Fibroblast of lung (primary cell): Measurements from ENCODE around the gene WDPCP. TPM values are rescaled to one million over a fixed set of nuclear protein-coding genes. Genes with fewer than 3 reads are reported as not detected.

Experiments
- DNase-seq, 2 donors: peaks; one replicate each; pipeline versions ENCODE4 v3.0.0 to v3.0.0-alpha.2; 2010; ENCODE audit warnings: low read depth in 2 of 2
- H2AFZ ChIP-seq: 2 replicates; pipeline ENCODE4 v1.5.1; 2012; ENCODE audit warnings: low read length, control low read depth, inconsistent platforms
- H3K27ac ChIP-seq: 2 replicates; pipeline ENCODE4 v1.5.1; 2011; ENCODE audit warnings: low read length, control low read depth; ENCODE audit not compliant: insufficient read depth
- H3K27me3 ChIP-seq: 2 replicates; pipeline ENCODE4 v1.5.1; 2011; ENCODE audit warnings: mild to moderate bottlenecking, low read length; ENCODE audit not compliant: control insufficient read depth, insufficient read depth
- H3K36me3 ChIP-seq: 2 replicates; pipeline ENCODE4 v1.5.1; 2011; ENCODE audit warnings: low read length; ENCODE audit not compliant: control insufficient read depth, insufficient read depth
- H3K4me1 ChIP-seq: 2 replicates; pipeline ENCODE4 v1.5.1; 2011; ENCODE audit warnings: low read length; ENCODE audit not compliant: control insufficient read depth, insufficient read depth; ENCODE audit errors: extremely low read depth
- H3K4me2 ChIP-seq: 2 replicates; pipeline ENCODE4 v1.5.1; 2011; ENCODE audit warnings: low read length, control low read depth; ENCODE audit not compliant: insufficient read depth; ENCODE audit errors: extremely low read depth
- H3K4me3 ChIP-seq, 4 experiments: fragments of 200-600 bp in 1 of 4; sonication (generic) in 1 of 4; replicated peaks in 1 of 4; 2 replicates each; pipeline ENCODE4 v1.5.1; 2011 to 2016; ENCODE audit warnings: low read length in 4 of 4, low read depth in 3 of 4, mild to moderate bottlenecking in 3 of 4, control low read depth in 2 of 4, inconsistent platforms in 1 of 4, mixed read lengths in 1 of 4; ENCODE audit not compliant: insufficient read depth in 1 of 4; ENCODE audit errors: control extremely low read depth in 1 of 4
- H3K79me2 ChIP-seq: 2 replicates; pipeline ENCODE4 v1.5.1; 2012; ENCODE audit warnings: mild to moderate bottlenecking, low read length, inconsistent platforms; ENCODE audit not compliant: control insufficient read depth, insufficient read depth
- H3K9ac ChIP-seq: 2 replicates; pipeline ENCODE4 v1.5.1; 2011; ENCODE audit warnings: mild to moderate bottlenecking, low read length, control low read depth; ENCODE audit not compliant: insufficient read depth
- H3K9me3 ChIP-seq: 2 replicates; pipeline ENCODE4 v1.5.1; 2012; ENCODE audit warnings: low read depth, low read length; ENCODE audit not compliant: control insufficient read depth, insufficient read depth
- H4K20me1 ChIP-seq: 2 replicates; pipeline ENCODE4 v1.5.1; 2011; ENCODE audit warnings: low read length; ENCODE audit not compliant: control insufficient read depth, insufficient read depth; ENCODE audit errors: extremely low read depth
- CTCF ChIP-seq, 2 donors: IDR thresholded peaks in 1 of 2; conservative IDR thresholded peaks in 1 of 2; 1 replicate in 1 of 2; 2 replicates in 1 of 2; pipeline ENCODE4 v1.5.1; 2011 to 2012; ENCODE audit warnings: low read length in 2 of 2, control low read depth in 1 of 2, inconsistent platforms in 1 of 2, low read depth in 1 of 2, mild to moderate bottlenecking in 1 of 2
- EZH2 ChIP-seq: IDR thresholded peaks from 2 replicates; pipeline ENCODE4 v1.5.1; 2012; ENCODE audit warnings: low read length, control low read depth, mild to moderate bottlenecking; ENCODE audit errors: missing control alignments
- polyA plus RNA-seq, 2 donors: library from polyadenylated mRNA; depleted of rRNA in 1 of 2; stranded (reverse) in 1 of 2; unstranded in 1 of 2; fragments of >200 nt; gene quantifications; 2 replicates each; pipeline ENCODE4 v1.2.1, GENCODE V29; 2011 to 2012; ENCODE audit warnings: missing spikeins in 1 of 2
- total RNA-seq: library from RNA; depleted of rRNA; stranded (reverse); fragments of >200 nt; gene quantifications from 2 replicates; pipeline ENCODE4 v1.2.1, GENCODE V29; 2014

Gene WDPCP
- total and polyA plus RNA-seq, 2 donors (not counting 1 experiment from before 2014, with no cell fraction given): 5.2 to 8.4 TPM

GRCh38 chr2:63622751-63623150 is 34.5 kb upstream of the WDPCP start:
- Histone ChIP-seq H3K27ac (no peak overlapping the region), H3K9ac (no peak overlapping the region), H3K4me3 (no peak overlapping the region), H3K4me1 (no peaks in the 10 kb centered on the region), H3K36me3 (no peaks in the 10 kb centered on the region), H3K4me2 (no peak overlapping the region), H3K9me3 (no peaks in the 10 kb centered on the region), H4K20me1 (no peaks in the 10 kb centered on the region), H3K27me3 (no peaks in the 10 kb centered on the region), H2AFZ (no peak overlapping the region), H3K79me2 (no peaks in the 10 kb centered on the region)
- no peak for TF ChIP-seq CTCF (conservative IDR thresholded peaks at IDR 0.05 in 1 of 2, IDR thresholded peaks at IDR 0.05 in 1 of 2; ENCODE audit: low read depth in 1 of 2, low read length in 2 of 2)
- TF ChIP-seq EZH2: no peak
- DNase-seq: no peak

GRCh38 chr2:63619328-63619727 is 31.1 kb upstream of the WDPCP start:
- TF ChIP-seq CTCF (conservative IDR thresholded peaks at IDR 0.05 in 1 of 2, IDR thresholded peaks at IDR 0.05 in 1 of 2; ENCODE audit: low read depth in 1 of 2, low read length in 2 of 2) (no peak), EZH2 (no peak)
- no peak overlapping the region for H3K27ac ChIP-seq
- no peaks in the 10 kb centered on the region for H3K79me2 ChIP-seq
- H3K27me3 ChIP-seq: no peaks in the 10 kb centered on the region
- H3K4me1 ChIP-seq: no peaks in the 10 kb centered on the region
- H3K36me3 ChIP-seq: no peaks in the 10 kb centered on the region
- H3K9me3 ChIP-seq: no peaks in the 10 kb centered on the region
- H3K4me3 ChIP-seq: no peak overlapping the region
- H4K20me1 ChIP-seq: no peaks in the 10 kb centered on the region
- no peak overlapping the region for H3K9ac ChIP-seq
- no peak overlapping the region for H3K4me2 ChIP-seq
- no peak for DNase-seq
- no peak overlapping the region for H2AFZ ChIP-seq

- Histone ChIP-seq H2AFZ (no peak overlapping the region), H3K4me2 (no peak overlapping the region), H3K9ac (no peak overlapping the region), H3K27ac (no peak overlapping the region), H3K27me3 (no peaks in the 10 kb centered on the region), H3K9me3 (no peaks in the 10 kb centered on the region), H4K20me1 (no peaks in the 10 kb centered on the region), H3K79me2 (no peaks in the 10 kb centered on the region), H3K4me3 (no peak overlapping the region), H3K4me1 (no peaks in the 10 kb centered on the region), H3K36me3 (no peaks in the 10 kb centered on the region)
- no peak for TF ChIP-seq EZH2
- no peak for TF ChIP-seq CTCF (conservative IDR thresholded peaks at IDR 0.05 in 1 of 2, IDR thresholded peaks at IDR 0.05 in 1 of 2; ENCODE audit: low read depth in 1 of 2, low read length in 2 of 2)
- DNase-seq: no peak
Observed at GRCh38 chr2:63617366-63617765, 29.1 kb upstream of the WDPCP start.
